Endometrium (tissue), 2 donors: ENCODE data around the gene LIMS4.
"Not testable (repeated sequence)": the region's sequence is repeated elsewhere in the genome, so short reads cannot be mapped to it uniquely, and the experiment has no call there.

Experiments
- FAIRE-seq: peaks from 2 replicates; lab custom pipeline; 2012; peaks lifted over from hg19 to GRCh38; lab: Jason Lieb, UNC
- donor health status: control.
- donor health status: control.

LIMS4 gene, protein sequence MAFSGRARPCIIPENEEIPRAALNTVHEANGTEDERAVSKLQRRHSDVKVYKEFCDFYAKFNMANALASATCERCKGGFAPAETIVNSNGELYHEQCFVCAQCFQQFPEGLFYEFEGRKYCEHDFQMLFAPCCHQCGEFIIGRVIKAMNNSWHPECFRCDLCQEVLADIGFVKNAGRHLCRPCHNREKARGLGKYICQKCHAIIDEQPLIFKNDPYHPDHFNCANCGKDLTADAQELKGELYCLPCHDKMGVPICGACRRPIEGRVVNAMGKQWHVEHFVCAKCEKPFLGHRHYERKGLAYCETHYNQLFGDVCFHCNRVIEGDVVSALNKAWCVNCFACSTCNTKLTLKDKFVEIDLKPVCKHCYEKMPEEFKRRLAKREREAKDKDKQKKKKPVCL

GRCh38 chr2:110472171-110473058 is at the start of gene LIMS4:
Gene LIMS4, minus strand, starts transcription at chr2:110472816. Its CDS starts 38 bp downstream, at chr2:110472778.
- FAIRE-seq: peak; percentile 48

DNA sequence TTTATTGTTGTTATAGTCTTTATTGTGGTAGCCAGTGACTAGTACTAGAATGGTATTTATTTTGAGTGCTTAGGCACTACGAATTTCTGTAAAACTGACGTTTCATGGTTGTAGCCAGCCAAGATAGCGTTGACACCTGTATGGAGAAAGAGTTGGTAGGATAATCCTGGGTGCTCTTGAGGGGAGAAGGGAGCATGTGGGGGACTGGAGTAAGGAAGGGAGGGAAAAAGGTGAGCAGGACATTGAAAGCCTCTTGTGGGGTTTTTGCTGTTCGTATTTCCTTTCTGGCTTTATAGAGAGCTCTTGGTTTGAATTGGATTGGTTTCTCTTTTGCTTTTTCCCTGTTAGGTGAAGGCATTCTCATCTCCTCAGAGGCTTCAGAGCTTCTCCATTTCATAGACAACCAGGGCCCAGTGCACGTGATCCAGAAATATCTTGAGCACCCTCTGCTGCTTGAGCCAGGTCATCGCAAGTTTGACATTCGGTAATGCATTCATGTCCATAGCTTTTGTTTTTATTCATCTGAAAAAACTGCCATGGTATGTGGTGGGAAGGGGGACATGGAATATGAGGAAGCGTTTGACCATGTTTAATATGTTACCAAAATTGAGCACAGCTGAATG is 27.2 kb upstream of the LIMS4 start:
- not testable (repeated sequence) for FAIRE-seq

DNA sequence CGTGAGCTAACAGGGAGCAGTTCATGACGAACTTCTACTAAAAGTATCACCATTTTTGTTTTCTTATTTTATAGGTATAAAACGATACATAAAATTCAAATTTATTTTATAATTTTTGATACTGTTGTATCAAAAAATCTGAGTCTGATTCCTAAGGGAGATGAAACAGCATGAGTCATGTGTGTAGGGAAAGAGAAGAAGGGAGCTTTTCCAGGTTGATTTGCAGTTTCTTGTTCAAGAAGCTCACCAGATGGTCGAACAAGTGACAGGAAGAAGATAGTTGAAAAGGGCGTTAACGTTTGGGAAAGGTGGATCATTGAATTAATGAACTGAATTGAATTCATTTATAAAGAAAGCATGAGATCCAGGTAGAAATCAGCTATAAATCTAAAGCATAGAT is 23.4 kb upstream of the LIMS4 start:
- FAIRE-seq: not testable (repeated sequence)

DNA sequence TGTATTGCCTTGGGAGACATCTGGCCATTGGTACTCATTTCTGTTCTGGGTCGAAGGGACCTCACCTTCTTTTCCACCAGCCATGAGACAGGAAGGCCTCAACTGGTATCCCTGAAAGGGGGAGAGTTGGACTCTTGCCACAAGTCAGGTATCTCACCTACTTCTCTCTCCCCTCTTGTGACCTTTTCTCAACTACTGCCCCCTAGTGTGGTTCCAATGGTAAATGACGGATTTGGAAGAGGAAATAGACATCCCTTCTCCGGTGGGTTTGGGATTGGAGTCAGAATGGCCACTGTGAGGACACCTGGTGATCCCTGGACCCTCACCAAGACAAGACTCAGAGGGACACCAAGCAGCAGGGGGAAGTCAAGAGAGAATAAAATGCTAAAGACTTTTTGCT is 21.9 kb upstream of the LIMS4 start:
- FAIRE-seq: not testable (repeated sequence)

- FAIRE-seq: peak; percentile 80
Observed at GRCh38 chr2:110488991-110489390, 16.4 kb upstream of the LIMS4 start.

GRCh38 chr2:110482697-110483096 is 10.1 kb upstream of the LIMS4 start:
- FAIRE-seq: not testable (repeated sequence)

DNA sequence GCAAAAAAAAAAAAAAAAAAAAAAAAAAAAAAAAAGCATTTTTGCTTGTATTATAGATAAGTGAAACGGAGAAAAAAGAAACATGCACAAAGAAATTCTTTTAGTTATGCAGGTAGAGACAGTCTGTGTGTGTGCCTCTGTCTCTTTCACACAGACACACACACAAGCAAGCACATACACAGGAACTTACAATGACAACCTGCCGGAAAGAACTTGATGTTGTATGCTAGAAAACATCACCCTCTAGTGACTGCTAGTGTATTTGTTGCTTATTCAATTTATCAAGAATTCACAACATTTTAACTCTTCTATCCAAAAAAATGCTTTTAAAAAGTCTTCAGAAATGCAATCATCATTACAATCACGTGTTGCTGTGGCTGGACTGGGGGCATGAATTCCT is 8.6 kb upstream of the LIMS4 start:
- peak; percentile 63 for FAIRE-seq

DNA sequence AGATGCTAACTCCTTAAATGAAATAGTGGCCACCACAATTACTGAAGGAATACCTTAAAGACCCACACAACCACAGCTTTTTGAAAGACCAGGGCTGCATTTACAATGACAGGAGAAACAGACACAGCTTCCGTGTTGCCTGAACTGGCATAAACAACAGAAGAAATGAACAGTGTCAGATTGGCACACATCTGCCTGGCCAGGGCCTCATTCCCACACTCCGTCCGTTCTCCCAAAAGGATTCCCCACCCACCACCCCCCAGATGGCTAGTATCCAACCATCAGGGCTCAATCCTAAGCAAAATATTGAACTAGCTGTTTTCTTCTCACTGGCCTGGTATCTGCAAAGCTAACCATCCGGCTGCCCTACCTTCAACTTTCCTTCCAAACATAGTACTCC is 7.5 kb upstream of the LIMS4 start:
- not testable (repeated sequence) for FAIRE-seq

DNA sequence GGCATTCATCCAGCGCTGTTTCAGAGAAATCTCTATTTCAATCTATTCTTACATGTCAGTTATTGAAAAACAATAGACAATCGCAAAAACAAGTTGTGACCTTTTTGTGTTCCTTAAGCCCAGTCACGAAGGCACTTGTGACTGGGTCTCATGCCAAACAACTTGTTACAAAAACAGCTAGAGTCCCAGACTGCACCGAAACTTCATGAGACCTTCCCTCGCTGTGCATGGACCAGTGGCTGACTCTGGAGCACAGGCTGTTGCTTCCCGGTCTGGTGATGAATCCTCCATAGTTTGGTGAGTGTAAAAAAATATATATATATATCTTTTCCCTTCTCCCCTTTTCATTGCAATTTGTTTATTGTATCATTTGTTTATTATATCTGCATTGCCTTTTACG is 4.8 kb upstream of the LIMS4 start:
- not testable (repeated sequence) for FAIRE-seq

- not testable (repeated sequence) for FAIRE-seq
Observed at GRCh38 chr2:110476952-110477351, 4.3 kb upstream of the LIMS4 start.

GRCh38 chr2:110475627-110476359 is 3.2 kb upstream of the LIMS4 start:
- not testable (repeated sequence) for FAIRE-seq

- not testable (repeated sequence) for FAIRE-seq
Observed at GRCh38 chr2:110474898-110475297, 2.3 kb upstream of the LIMS4 start.

- not testable (repeated sequence) for FAIRE-seq
Observed at GRCh38 chr2:110473059-110473358, 393 bp upstream of the LIMS4 start.

DNA sequence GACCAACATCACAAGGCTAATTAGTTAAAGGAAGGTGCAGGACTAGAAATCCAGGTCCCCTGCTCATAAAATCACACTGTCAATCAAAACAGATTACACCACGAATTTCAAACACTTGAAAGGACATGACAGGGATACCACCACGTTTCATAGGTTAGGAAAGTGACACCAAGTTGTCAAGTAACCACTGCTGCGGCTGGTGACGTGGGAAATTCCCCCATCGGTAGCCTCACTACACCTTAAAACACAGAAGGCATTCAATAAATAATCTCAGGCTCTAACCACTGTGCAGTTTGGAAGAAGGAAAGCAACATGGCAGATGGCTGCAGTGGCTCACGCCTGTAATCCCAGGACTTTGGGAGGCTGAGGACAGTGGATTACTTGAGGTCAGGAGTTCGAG is 3.7 kb downstream of the LIMS4 start:
- not testable (repeated sequence) for FAIRE-seq

DNA sequence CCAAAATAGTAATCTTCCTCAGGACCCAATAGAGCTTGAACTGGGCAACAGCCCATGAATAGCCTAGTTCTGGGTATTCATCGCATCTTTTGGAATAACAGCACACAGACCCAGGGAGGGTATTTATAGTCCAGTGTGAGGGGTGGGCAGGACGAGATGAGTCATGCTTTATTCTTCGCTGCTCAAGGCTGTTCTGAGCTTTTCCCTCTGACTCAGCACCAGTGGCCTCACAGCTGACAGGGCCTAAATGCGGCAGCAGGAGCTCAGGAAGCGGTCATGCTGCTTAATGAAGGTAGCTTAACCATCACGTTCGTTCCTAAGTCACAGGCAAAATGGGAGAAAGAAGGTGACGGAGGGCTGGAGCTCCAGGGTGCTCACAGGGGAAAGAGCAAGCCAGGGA is 7.3 kb downstream of the LIMS4 start:
- not testable (repeated sequence) for FAIRE-seq

GRCh38 chr2:110462458-110462857 is 10.2 kb downstream of the LIMS4 start:
- not testable (repeated sequence) for FAIRE-seq

GRCh38 chr2:110460318-110460717 is 12.3 kb downstream of the LIMS4 start:
- not testable (repeated sequence) for FAIRE-seq

DNA sequence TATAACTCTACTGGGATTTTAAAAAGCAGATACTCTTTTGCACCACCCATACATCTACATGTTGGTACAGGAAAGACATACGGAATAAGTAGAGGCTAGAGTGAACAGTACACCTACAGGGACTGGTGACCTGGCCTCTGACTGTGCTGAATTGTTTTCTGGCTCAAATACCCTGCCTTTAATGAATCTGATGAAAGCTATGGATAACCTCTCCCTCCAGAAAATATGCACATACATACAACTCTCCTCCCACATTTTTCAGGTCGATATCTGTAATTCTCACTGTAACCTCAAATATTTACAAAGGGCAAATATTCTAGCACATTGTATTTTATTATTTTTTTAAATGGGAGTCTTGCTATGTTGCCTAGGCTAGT is 15.4 kb downstream of the LIMS4 start:
- FAIRE-seq: not testable (repeated sequence)

GRCh38 chr2:110456291-110457213 is 16.1 kb downstream of the LIMS4 start:
- not testable (repeated sequence) for FAIRE-seq

DNA sequence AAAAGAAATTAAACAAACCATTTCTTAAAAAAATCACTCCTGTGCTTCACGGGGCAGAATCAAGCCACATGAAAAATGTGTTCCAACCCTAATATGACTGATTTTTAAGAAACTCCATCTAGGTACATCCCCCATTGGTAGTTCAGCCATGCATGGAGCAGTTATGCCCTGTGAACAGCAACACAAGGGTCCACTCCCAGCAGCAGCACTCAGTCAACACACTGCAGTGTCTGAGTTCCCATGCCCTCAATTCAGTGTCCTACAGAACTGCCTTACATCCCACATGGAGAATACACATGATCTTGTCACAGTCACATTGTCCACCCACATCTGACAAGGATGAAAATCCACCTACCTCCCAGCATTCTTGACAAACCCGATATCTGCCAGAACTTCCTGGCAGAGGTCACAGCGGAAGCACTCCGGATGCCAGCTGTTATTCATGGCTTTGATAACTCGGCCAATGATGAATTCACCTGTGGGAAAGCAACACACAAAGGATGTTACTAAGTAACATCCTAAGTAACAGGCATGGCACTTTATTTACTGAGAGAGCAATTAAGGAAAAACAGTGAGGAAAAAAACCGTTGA is 17.4 kb downstream of the LIMS4 start:
- not testable (repeated sequence) for FAIRE-seq
